HG02798 (cell line): ENCODE results near the gene CYP4F2.
"Not testable (repeated sequence)": the region's sequence is repeated elsewhere in the genome, so short reads cannot be mapped to it uniquely, and the experiment has no call there.

Source experiments
- ATAC-seq: cut with Tn5 transposase; IDR thresholded peaks from one replicate; pipeline ENCODE4 v1.9.1; 2021; ENCODE audit warnings: mild to moderate bottlenecking; ENCODE audit not compliant: unreplicated experiment, poor library complexity

Gene CYP4F2, protein sequence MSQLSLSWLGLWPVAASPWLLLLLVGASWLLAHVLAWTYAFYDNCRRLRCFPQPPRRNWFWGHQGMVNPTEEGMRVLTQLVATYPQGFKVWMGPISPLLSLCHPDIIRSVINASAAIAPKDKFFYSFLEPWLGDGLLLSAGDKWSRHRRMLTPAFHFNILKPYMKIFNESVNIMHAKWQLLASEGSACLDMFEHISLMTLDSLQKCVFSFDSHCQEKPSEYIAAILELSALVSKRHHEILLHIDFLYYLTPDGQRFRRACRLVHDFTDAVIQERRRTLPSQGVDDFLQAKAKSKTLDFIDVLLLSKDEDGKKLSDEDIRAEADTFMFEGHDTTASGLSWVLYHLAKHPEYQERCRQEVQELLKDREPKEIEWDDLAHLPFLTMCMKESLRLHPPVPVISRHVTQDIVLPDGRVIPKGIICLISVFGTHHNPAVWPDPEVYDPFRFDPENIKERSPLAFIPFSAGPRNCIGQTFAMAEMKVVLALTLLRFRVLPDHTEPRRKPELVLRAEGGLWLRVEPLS

DNA sequence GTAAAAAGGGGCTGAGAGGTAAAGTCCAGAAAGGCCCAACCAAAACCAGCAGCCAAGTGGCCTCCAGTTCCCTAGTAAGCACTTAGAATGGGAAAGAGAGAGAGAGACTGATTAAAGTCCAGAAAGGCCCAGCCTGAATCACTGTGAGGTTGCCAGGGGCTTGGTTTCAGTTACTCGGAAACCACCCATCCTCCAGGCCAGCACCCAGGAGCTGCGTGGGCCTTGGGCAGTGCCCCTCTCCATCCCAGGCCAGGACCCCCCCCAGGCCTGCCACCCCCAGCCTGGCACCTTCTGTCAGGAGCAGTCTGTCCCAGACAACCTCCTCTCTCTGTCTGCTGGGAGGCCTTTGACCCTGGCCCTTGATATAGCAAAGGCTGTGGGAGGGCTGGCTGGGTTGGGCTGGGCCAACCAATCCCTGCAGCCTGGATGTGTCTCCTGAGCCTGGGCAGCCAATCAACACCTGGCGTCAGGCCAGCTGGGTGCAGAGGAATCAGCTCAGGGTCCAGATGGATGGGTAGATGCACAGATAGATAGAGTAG, at the start of gene CYP4F2:
Gene CYP4F2, minus strand, starts transcription at position 337 of the 539 bp plus-strand sequence. CDS start 463 bp downstream, outside the sequence.
- ATAC-seq: no peak

DNA sequence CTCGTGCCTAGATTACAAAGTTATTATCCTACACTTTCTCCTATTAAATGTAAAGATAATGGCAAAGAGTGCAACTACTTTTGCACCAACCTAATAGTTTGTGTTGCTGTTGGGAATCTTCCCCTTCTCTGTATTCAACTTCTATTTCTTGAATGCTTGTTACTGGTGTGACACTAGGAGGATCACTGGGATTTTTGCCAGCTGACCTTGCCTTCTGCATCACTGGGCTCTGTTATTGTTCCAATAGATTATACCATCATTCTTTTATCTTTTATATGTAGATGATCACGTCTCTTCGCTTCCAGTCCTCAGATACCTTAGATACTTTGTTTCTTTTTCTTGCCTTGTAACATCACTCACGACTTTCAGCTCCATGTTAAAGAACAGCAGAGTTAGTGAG, 47.4 kb upstream of the CYP4F2 start:
- no peak for ATAC-seq

DNA sequence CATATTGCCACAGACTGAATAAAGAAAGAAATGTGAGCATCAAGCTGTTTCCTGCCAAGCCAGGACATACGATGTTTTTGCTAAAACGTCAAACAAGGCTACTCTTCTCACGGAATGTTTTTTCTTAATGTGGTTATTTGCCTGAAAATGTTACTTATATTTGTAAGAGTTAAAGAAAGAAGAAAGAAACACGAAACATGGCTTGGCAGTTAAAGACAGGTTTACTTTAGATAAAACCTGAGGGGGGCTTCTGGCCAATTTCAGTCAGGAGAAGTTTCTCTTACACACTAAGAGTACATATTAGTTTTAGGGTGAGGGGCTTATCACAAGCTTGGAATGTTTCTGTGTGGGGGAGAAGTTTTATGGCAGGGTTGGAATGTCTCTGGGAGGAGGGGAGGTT, 46.5 kb upstream of the CYP4F2 start:
- ATAC-seq: no peak

DNA sequence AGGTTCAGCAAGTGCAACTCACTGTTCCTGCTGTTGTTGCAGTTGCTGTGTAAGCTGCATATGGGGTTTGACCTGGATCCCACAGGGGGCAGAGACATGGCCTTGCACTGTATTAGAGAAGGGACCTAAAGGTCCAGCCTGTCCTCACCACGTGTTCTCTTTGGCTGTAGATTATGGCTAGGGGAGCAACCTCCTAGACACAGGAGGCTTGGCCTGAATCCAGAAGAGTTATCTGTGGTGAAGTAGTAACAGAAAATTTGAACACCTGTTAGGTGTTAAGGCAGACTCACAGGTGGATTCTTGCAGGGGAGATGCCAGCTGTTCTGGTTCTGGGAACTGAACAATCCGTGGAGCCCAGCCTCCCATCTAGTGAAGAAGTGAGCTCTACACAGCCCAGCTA, 39.9 kb upstream of the CYP4F2 start:
- ATAC-seq: no peak

DNA sequence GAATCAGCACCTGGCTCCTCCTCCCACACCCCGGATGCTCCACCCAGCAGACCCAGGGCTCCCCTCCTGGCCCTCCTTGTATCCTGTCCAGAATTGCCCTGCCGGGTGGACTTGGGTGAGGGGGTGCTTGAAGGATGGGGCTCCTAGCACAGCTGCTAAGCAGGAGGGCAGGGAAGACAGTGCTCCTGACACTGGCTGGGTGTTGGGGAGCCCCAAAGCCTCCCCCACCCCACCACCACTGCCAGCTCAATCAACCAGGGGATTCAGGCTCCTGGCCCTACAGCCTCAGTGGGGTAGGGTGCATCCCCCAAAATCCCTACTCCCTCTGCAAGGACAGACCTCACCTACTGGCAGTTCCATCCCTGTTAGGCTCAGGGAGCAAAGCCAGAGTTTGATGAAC, 39.1 kb upstream of the CYP4F2 start:
- no peak for ATAC-seq

DNA sequence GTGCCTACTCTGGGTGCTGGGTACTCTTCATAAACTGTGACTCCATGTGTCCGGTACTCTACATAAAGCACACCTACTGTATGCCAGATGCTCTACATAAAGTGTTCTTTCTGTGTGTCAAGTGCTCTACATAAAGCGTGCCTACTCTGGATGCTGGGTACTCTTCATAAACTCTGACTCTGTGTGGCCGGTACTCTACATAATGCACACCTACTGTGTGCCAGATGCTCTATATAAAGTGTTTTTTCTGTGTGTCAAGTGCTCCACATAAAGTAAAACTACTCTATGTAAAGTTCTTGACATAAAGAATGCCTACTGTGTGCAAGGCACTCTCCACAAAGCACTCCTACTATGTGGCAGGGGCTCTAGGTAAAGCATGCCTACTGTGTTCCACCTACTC, 38.3 kb upstream of the CYP4F2 start:
- no peak for ATAC-seq

DNA sequence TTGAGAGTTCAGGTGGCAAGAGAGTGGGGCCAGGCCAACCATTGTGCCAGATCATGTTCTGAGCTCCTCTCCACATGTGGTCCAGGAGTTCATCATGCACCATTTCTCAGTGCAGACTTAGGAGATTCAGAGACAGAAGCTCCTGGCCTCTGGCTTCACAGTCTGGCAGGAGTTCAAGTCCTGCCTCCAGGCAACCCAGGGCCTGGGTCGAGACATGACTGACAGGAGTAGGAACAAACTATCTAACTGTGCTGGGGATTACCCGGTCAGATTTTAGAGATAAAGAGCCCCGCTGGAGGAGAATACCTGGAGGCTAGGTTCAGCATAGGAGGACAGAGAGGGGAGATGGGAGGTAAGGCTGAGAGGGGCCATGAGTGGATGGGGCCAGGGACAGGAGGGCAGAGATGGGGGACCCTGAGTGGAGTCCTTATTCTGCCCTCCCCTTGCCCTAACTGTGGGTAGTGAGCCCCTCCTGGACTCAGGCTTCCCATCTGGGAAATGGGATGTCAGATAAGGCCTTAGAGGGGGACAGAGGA, 37.4 kb upstream of the CYP4F2 start:
- ATAC-seq: no peak

DNA sequence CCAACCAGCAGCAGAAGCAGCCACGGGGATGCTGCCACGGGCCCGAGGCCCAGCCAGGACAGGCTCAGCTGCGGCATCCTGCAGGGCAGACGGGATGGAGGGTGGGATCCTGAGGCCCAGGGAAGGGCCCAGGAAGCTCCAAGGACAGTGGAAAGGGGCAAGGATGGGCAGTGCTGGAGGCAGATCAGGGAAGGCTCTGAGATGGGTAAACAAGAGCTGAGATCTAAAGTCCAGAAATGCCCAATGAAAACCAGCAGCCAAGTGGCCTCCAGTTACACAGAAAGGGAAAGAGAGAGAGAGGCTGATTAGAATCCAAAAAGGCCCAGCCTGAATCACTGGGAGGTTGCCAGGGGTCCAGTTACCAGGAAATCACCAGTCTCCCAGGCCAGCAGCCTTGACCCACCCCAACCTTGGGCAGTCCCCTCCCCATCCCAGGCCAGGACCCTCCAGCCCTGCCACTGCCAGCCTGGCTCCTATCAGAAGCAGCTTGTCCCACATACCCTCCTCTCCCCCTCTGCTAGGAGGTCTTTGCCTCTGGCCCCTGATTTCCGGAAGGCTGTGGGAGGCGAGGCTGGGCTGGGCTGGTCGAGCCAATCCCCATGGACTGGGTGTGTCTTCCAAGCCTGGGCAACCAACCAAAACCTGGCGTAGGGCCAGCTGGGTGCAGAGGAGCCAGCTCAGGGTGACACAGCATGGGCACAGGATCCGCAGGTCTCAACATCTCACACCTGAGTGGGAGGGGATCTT, 36.6 kb upstream of the CYP4F2 start, which contains the start of gene CYP4F11:
Gene CYP4F11, minus strand, starts transcription at position 198 of the 747 bp plus-strand sequence. Its CDS starts 121 bp downstream, at position 77.
- ATAC-seq: no peak

DNA sequence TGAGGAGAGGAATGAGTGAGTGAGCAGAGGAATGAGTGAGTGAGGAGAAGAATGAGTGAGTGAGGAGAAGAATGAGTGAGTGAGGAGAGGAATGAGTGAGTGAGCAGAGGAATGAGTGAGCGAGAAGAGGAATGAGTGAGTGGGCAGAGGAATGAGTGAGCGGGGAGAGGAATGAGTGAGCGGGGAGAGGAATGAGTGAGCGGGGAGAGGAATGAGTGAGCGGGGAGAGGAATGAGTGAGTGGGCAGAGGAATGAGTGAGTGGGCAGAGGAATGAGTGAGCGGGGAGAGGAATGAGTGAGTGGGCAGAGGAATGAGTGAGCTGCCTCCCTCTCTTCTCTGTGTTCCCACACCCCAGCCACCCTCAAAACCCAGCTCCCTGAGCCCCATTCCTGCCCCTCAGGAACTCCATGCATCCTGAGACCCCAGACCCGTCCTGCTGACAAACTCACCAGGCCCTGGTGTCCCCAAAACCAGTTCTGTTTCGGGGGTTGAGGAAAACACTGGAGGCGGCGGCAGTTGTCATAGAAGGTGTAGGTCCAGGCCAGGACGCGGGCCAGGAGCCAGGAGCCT, 36.0 kb upstream of the CYP4F2 start:
- not testable (repeated sequence) for ATAC-seq

DNA sequence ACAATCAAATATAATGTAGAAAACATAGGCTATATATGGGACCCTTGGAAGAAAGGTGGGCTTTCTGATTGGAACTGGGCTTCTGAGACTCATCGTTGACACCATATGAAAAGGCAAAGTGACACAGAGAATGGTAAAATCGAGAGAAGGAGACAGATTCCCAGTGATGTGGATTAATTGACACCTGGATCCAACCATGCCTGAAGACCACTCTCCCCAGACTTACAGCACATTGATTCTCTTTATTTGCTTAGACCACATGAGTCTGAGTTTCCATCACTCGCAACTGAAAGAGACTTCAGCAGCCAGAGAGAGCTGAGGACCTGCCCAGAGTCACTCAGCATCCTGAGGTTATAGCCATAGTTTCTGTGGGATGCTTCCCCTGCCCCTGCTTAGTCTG, 30.4 kb upstream of the CYP4F2 start:
- no peak for ATAC-seq

DNA sequence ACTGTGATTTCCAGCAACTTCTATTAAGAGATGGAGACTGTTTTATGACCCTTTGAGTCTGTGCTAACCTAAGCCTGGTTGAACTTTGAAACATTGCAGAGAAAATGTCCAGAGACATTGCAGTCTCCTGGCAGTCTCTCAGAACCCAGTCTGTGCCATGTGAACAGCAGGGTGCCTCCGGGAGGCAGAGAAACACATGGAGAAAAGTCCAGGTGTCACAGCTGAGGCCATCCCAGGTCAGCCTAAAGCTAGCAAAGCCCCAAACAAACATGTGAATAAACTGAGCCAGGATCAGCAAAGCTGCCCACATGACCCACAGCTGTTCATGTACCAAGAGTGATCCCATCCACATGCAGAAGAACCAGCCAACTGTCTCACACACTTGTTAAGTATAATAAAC, 28.6 kb upstream of the CYP4F2 start:
- no peak for ATAC-seq

DNA sequence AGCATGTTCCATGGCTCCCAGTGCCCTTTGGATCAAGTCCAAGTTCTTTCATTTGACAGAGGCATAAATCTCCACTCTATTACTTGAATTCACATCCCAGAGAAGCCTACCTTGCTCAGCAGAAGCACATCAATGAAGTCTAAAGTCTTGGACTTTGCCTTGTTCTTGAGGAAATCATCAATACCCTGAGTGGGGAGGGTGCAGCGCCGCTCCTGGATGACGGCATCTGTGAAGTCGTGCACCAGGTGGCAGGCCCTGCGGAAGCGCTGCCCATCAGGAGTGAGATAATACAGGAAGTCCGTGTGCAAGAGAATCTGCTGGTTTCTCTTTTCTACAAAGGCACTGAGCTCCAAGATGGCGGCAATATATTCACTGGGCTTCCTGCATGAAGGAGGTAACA, 25.8 kb upstream of the CYP4F2 start:
- ATAC-seq: no peak

DNA sequence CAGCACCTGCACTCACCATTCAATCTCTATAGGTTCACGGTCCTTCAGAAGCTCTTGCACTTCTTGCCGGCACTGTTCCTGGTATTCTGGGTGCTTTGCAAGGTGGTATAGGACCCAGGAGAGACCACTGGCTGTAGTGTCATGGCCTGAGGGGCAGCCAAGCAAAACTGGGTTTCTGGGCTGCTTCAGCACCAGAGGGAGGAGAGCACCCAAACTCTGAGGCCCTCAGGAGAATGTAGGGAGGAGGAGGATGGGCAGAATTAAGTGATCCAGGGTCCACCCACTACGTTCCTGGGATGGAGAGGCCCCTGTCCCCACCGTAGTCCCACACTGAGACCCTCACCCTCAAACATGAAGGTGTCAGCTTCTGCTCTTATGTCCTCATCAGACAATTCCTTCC, 24.1 kb upstream of the CYP4F2 start:
- no peak for ATAC-seq

DNA sequence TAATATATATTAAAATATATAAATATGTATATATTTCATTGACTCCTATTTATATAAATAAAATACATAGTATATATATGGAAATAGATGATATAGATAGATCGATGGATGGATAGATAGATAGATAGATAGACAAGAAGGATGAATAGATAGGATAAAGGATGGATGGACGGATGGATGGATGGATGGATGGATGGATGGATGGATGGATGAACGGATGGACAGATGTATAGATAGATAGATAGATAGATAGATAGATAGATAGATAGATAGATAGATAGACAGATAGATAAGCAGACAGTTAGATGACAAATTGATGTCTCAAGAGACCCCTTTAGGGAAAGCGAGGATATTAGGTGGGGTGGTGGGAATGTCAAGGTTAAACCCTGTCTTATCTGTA, 21.4 kb upstream of the CYP4F2 start:
- no peak for ATAC-seq

DNA sequence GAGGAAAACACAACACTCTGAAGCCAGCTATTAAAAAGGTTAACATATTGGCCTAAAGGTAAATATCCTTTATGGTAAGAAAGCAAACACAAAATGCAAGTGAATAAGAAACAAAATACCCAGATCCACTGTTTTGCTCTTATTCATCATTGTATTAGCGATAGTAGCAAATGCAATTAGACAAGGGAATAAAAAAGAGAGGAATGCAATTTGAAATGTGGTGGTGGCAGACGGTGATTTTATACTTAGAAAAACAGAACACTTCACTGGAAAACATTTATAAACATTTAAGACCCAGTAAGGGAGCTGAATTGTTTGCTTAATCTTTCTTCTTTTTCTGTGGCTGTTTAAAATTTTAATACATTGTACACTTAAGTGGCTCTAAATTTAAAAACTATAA, 17.2 kb upstream of the CYP4F2 start:
- no peak for ATAC-seq

DNA sequence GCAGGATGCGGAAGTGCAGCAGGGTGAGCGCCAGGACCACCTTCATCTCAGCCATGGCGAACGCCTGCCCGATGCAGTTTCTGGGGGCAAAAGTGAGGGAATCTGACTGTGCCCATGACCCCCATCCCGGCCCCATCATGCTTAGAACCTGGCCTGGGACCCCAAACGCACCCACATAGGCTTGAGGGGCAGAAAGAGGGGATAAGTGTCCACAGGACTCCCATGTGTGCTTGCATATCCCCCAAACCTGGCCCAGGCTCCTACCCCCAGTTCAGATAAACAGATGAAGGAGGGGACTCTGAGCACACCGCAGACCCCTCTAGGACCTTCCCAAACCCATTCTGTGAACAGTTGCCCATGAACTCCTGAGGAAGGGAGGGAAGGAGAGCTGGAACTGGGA, 16.0 kb upstream of the CYP4F2 start:
- no peak for ATAC-seq

DNA sequence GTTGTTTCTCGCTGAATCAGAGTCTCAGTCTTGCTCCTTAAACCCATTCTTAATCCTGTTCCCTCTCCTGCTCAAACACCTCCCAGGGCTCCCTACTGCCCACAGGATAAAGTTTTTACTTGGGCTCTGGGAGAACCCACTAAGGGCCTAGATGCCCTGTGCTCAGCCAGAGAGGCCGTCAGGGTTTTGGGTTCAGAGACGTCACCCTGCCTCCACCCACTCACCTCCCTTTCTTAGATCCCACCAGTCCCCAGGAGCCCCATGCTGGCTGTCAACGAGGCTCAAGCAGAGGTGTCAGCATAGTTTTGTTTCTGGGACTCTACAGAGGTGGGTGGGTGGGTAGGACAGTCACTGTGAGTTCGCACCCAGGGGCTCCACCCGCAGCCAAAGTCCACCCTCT, 15.5 kb upstream of the CYP4F2 start:
- ATAC-seq: no peak

DNA sequence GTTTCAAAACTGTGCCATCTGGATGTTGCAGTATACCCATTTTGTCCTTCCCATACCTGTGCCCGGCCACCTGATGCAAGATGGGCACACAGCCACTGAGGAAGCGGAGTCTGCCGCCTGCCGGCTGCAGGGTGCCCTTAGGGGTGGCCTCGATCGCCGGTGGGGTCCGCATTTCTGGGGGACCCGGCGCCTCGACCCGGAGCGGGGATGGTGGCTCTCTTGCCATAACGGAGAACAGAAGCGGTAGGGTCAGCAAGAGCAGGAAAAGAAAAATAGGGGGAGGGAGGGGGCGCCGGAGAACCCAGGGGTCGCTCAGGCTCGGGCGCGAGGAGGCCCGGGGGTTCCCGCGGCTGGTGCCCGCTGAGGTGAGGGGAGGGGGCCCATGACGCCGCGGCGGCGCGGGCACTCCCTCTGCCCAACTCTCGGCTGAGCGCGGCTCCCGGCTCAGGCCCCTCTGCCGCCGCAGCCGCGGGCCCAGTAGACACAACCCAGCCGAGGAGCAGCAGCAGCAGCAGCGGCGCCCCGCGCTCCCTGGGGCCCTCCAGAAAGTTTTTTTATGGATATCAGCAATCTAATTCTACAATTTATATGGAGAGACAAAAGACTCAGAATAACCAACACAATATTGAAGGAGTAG, 13.8 kb upstream of the CYP4F2 start:
- no peak for ATAC-seq

DNA sequence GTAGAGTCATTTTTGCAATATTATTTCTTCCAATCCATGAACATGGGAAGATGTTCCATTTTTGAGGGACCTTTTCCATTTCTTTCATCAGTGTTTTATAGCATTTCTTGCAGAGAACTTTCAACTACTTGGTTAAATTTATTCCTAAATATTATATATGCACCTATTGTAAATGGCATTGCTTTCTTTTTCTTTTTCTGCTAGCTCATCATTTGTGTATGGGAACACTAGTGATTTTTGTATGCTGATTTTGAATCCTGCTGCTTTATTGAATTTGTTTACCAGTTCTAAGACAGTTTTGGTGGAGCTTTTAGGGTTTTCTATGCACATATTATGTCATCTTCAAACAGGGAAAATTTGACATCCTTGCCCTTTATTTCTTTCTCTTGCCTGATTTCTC, 7.2 kb upstream of the CYP4F2 start:
- no peak for ATAC-seq

DNA sequence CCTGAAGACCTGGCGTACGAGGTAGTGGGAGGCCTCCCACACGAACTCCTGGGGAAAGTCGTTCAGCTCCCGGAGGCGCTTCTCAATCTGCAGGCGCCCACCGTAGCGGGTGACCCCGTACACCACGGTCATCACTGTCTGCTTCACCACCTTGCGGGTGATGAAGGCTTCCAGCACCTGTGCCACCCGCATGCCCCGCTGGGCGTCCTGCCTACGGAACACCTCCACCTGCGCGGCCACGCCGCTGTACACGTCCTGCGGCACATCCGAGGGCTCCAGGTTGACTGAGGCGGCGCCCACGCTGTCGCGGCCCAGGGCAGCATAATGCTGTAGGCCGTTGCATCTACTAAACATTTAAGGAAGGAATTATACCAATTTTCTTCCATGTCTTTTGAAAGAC, 5.0 kb upstream of the CYP4F2 start:
- not testable (repeated sequence) for ATAC-seq
